GM08714 (cell line): Measurements from ENCODE around the gene AKT1S1.
A peak's percentile ranks its signal among the peaks of the same experiment; 100 is the strongest.

Source experiments
- H3K4me3 ChIP-seq: fragments of 200-500 bp; sonication (Bioruptor generic); 2 replicates; pipeline ENCODE4 v1.5.1; 2014; ENCODE audit warnings: mild to moderate bottlenecking, low read length, inconsistent platforms
- ZNF274 ChIP-seq: IDR thresholded peaks from 2 replicates; pipeline ENCODE4 v1.6.1; 2012; ENCODE audit warnings: mild to moderate bottlenecking, low read depth, low read length

The AKT1S1 gene

GRCh38 chr19:49851456-49852259 is 25.5 kb downstream of the AKT1S1 start:
- TF ChIP-seq ZNF274: no peak
- H3K4me3 ChIP-seq: peak overlapping the region; percentile 64

DNA sequence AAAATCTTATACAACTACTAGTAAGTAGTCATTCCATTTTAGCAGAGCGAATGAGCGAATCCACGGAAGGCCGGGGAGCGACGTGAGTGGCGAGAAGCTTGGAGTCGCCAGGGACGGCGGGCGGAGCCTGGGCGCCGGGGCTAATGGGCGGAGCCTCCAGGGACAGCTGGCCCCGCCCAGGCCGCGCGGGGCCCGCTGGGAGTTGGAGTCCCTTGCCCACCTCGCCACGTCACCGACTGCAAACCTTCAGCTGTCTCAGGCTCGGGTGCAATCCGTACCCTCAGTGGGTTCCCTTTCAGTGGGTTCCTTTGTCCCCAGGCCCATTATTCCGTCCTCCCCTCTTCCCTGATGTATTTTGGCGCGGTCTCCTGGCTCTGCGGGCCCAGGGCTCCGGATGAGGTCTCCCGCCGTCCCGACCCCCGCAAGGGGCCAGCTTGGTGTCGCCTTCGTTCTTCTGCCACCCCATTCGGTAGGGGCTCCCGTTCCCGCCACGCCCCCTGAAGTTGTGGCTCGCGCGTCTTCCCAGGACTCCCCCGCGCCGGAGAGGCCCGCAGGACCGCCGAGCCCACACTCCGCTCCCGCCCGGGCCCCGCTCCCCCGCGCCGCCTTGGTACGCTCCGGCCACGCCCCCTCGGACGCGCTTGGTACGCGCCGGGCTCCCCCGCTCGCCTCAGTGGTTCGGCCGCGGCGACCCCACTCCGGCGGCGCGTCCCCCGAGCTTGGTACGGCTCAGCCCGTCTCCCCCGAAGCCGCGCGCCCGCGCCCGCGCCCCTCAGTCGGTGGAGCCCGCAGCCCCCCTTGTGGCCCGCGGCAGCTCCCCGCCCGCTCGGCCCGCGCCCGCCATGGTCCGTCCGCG is 26.4 kb downstream of the AKT1S1 start, which contains the start of gene PTOV1:
Gene PTOV1, plus strand, starts transcription at position 673 of the 856 bp plus-strand sequence.
- H3K4me3 ChIP-seq: peak within 1 kb of the TSS; percentile 64
- no peak for TF ChIP-seq ZNF274

GRCh38 chr19:49850221-49850486 is 27.0 kb downstream of the AKT1S1 start:
- TF ChIP-seq ZNF274: no peak

DNA sequence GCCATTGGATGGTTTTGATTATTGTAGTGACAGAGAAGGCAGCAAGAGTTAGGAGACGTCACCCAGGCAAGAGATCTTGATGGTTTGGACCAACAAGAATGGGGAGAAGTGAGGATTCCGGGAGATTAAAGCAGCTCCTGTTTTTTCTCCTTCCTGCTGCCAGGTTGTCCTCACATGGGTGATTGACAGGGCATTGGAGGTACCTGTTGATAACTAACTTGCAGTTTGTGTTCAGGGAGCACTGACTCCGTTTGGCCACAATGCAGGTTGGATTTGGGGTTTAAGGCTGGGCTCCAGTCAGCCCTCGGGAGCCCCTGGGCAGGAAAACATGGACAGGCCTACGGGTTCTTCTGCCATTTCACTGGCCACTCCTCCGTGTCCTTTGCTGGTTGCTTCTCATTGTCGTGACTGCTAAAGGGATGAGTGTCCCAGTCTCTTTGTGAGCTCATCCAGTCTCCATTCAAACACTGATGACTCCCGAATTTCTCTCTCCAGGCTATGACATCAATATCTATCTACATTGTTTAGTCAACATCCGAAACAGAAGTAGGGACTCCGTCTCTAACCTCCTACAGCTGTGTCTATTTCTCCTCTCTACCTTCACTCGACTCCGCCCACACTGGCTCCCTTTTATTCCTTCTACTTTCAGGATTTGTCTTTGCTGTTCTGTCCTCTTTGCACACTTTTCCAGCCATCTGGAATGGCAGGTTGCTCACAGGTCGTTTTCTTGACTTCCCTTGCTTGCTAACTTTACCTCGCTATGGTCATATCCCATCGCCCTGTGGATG is 27.5 kb downstream of the AKT1S1 start:
- no peak for TF ChIP-seq ZNF274
- H3K4me3 ChIP-seq: peak overlapping the region; percentile 64; the same call in 1 of the 2 replicates

More at GRCh38 chr19:49850221-49850486, 27.0 kb downstream of the AKT1S1 start:
- H3K4me3 ChIP-seq: peak overlapping the region; percentile 64

GRCh38 chr19:49848938-49849337 is 28.2 kb downstream of the AKT1S1 start:
- no peak for TF ChIP-seq ZNF274
- no peak overlapping the region for H3K4me3 ChIP-seq

GRCh38 chr19:49847731-49848696 is 29.1 kb downstream of the AKT1S1 start:
- H3K4me3 ChIP-seq: no peak overlapping the region
- TF ChIP-seq ZNF274: no peak

DNA sequence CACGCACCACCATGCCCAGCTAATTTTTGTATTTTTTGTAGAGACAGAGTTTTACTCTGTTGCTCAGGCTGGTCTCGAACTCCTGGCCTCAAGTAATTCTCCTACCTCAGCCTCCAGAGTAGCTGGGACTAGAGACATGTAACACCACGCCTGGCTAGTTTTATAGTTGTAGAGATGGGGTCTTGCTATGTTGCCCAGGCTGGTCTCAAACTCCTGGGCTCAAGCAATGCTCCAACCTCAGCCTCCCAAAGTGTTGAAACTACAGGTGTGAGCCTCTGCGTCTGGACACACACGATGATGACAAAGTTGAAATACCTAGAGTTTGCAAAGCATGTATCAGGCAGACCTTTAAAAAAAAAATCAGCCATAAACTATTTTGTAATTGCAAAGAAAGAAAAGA is 30.7 kb downstream of the AKT1S1 start:
- no peak overlapping the region for H3K4me3 ChIP-seq
- TF ChIP-seq ZNF274: no peak

DNA sequence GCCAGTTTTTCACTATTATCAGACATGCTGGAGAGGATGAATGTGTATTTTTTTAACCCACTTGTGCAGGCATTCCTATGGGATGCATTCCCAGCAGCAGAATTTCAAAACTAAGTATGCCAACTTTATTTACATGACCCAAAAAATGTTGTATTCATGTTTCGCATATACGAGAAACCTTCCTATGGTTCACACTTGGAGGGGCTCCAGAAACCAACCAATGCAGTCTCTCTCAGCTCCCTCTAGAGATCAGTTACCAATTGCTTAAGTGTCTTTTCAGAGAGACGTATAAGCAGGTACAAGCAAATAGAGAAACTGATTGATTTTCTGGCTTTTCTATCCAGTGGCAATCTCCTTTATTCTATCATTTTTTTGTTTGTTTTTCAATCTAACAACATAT is 31.7 kb downstream of the AKT1S1 start:
- TF ChIP-seq ZNF274: no peak
- H3K4me3 ChIP-seq: no peak overlapping the region

DNA sequence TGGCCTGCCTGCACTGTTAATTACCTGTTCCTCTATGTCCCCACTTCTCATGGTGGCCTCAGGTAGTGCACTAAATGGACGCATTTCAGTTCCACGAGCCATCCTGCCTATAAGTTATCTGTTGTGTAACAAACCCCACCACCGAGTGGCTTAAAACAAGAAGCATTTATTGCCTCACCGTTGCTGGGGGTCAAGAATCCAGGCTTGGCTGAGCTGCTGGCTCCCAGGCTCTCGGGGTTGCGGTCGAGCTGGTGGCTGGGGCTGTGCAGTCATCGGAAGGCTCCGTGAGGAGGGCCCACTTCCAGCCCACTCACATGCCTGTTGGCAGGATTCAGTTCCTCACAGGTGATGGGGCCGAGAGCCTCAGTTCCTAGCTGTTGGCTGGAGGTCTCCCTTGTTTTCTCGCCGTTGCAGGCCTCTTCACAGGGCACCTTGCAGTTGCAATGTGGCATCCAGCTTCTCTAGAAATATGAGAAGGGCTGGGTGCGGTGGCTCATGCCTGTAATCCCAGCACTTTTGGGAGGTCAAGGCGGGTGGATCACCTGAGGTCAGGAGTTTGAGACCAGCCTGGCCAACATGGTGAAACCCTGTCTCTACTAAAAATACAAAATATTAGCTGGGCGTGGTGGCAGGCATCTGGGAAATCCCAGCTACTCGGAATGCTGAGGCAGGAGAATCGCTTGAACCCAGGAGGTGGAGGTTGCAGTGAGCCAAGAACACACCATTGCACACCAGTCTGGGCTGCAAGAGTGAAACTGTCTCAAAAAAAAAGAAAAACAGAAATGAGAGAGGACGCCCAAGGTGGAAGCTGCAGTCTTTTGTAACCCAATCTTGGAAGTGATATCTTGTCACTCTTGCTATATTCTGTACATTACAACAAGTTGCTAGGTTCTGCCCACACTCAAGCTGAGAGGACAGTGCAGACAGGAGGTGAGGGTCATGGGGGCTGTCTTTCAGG is 32.7 kb downstream of the AKT1S1 start:
- H3K4me3 ChIP-seq: no peak overlapping the region
- no peak for TF ChIP-seq ZNF274

- TF ChIP-seq ZNF274: no peak
- no peak overlapping the region for H3K4me3 ChIP-seq
Observed at GRCh38 chr19:49843265-49843664, 33.9 kb downstream of the AKT1S1 start.

- no peak for TF ChIP-seq ZNF274
Observed at GRCh38 chr19:49840736-49841249, 36.4 kb downstream of the AKT1S1 start.

GRCh38 chr19:49840321-49840720 is 36.8 kb downstream of the AKT1S1 start:
- no peak for TF ChIP-seq ZNF274
- H3K4me3 ChIP-seq: no peak overlapping the region

More at GRCh38 chr19:49840736-49841249, 36.4 kb downstream of the AKT1S1 start:
- H3K4me3 ChIP-seq: no peak overlapping the region
